Keratinocyte (primary cell): ENCODE data around the gene AGBL3.

ENCODE experiments used
- CTCF ChIP-seq, 3 experiments: IDR thresholded peaks in 1 of 3; conservative IDR thresholded peaks in 1 of 3; optimal IDR thresholded peaks in 1 of 3; 2 replicates in 2 of 3; 3 replicates in 1 of 3; pipeline versions ENCODE3 to v1.5.1; 2011; ENCODE audit warnings: low read length in 3 of 3, mild to moderate bottlenecking in 3 of 3, moderate library complexity in 2 of 3, control low read depth in 1 of 3, inconsistent platforms in 1 of 3; ENCODE audit not compliant: insufficient read depth in 2 of 3; ENCODE audit errors: extremely low read depth in 1 of 3
- EZH2 ChIP-seq: IDR thresholded peaks from one replicate; pipeline ENCODE4 v1.6.1; 2012; ENCODE audit warnings: inconsistent platforms, mild to moderate bottlenecking, low read length, moderate library complexity

GRCh38 chr7:135168489-135169140 is 182.3 kb downstream of the AGBL3 start:
- no peak for TF ChIP-seq CTCF (optimal IDR thresholded peaks at IDR 0.05 in 1 of 3, IDR thresholded peaks at IDR 0.05 in 1 of 3, conservative IDR thresholded peaks at IDR 0.05 in 1 of 3; ENCODE audit: extremely low read depth in 1 of 3, insufficient read depth in 2 of 3, low read length in 3 of 3)
- no peak for TF ChIP-seq EZH2
